WI38 (cell line): ENCODE measurements around the gene SCRG1.

Experiments used
- H3K4me3 ChIP-seq: 2 replicates; pipeline ENCODE4 v1.5.1; 2011; ENCODE audit warnings: low read depth, mild to moderate bottlenecking, control low read depth, low read length
- TF ChIP-seq, protein P1 (sequence below): IDR thresholded peaks from 2 replicates; pipeline ENCODE4 v1.5.1; 2012; ENCODE audit warnings: low read depth, mild to moderate bottlenecking, control low read depth, low read length

SCRG1 gene

DNA sequence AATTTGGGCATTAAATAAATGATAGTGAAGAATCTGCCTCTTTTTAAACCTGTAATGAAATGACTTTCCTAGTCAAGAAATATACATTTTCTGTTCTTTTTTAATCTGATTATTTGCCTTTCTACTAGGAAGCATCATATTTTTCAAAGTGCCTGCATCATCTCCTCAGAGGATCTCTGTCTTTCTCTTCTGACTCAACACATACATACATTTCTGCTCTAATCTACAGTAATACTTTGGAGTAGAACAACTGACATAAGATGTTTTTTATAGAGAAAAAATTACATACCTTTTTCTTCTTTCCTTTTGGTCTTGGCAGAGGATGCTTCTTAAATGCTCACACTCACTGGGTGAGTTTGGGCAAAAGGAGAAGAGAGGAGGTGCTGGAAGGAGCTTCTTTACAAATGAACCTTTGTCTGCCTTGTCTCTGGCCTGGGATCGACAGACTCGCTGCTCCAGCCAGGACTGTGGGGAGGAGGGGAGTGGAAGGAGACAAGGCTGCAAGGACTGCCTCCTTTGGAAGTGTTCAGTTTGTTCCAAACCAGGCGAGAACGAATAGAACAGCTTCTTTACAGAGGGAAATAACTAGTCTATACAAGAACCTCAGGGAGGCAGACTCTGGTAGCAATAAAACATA lies at the start of gene SCRG1:
TSS of gene SCRG1 (minus strand) at position 338 of the 637 bp plus-strand sequence. CDS start 7,702 bp downstream, outside the sequence.
- H3K4me3 ChIP-seq, result no peak within 1 kb of the TSS
- TF ChIP-seq, protein P1, sequence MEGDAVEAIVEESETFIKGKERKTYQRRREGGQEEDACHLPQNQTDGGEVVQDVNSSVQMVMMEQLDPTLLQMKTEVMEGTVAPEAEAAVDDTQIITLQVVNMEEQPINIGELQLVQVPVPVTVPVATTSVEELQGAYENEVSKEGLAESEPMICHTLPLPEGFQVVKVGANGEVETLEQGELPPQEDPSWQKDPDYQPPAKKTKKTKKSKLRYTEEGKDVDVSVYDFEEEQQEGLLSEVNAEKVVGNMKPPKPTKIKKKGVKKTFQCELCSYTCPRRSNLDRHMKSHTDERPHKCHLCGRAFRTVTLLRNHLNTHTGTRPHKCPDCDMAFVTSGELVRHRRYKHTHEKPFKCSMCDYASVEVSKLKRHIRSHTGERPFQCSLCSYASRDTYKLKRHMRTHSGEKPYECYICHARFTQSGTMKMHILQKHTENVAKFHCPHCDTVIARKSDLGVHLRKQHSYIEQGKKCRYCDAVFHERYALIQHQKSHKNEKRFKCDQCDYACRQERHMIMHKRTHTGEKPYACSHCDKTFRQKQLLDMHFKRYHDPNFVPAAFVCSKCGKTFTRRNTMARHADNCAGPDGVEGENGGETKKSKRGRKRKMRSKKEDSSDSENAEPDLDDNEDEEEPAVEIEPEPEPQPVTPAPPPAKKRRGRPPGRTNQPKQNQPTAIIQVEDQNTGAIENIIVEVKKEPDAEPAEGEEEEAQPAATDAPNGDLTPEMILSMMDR, result no peak

DNA sequence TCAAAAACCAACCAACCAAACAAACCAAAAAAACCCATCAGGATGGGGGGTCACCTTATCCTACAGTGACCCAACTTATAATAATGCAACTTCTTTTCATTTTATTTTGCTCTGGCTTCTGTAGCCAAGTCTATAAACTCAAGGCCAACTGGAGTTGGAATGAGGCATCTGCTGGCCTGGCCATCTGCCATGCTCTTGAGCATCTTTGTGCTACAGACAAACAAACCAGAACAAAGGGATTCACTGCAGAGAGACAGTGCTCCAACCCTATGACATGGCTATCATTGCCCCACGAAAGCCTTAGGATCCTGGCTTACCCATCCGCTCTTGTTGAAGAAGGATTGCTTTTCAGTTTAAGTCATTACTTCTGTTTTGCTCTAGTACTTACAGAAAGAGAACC lies 49.2 kb upstream of the SCRG1 start:
- H3K4me3 ChIP-seq, result no peak overlapping the region
- TF ChIP-seq, protein P1, result no peak

DNA sequence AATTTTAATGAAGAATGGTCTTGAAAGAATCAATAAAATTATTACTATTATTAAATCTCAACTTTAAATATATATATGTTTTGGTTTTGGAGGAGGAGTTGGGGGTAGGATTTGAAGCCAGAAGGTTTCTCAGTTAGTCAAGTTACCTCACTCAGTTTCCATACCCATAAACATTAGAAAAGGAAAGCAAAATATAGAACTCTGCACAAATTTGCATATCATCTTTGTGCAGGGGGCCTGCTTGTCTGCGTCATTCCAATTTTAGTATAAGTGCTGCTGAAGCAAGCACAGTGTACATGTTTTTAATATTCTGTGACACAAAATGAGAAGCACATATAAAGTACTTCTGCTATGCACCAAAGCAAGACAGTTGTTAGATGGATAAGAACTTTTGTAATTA lies 47.5 kb upstream of the SCRG1 start:
- no peak overlapping the region for H3K4me3 ChIP-seq
- TF ChIP-seq, protein P1, result no peak

DNA sequence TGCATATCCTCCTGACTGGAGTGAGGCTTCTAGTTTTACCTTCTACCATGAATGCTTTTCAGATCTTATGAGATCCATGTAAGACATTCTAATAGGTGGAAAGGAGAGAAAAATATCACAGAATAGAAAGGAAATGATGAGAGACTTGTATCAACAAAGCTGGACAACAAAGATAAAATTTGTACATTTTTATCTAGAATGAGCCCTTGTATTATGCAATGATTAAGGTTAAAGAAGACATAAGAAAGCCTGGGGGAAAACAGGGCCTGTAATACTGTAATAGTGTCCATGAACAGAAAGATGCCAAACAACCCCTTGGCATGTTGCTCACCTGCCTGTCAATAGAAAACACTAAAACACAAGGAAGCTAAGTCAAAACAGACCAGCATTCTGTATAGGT lies 44.2 kb upstream of the SCRG1 start:
- TF ChIP-seq, protein P1, result no peak
- H3K4me3 ChIP-seq, result no peak overlapping the region

DNA sequence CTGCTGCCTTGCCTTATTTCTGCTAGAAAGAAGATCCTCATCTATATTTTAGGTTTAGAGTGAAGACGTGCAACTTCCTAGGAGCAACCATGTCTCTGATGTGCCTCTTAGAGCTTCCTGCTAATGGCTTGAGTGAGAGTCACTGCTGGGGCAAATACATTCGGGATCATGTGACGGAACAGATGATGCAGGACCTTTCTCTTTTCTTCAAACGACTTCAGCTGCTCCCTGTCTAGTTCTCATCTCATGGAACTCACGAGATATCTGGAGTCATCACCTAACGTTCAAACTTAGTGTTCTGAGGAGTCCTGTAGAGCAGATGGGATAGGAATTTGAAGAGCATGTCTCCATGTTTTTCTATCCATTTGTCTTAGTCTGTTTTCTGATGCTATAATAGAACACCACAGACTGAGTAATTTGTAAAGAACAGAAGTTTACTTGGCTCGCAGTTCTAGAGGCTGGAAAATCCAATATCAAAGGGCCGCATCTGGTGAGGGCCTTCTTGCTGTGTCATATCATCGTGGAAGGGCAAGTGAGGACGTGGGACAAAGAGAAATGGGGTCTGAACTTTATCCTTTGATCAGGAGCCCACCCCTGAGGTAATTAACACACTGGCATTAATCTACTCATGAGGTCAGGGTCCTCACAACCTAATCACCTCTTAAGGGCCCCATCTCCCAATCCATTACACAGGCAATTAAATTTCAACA lies 43.5 kb upstream of the SCRG1 start:
- TF ChIP-seq, protein P1, result no peak
- H3K4me3 ChIP-seq, result no peak overlapping the region

DNA sequence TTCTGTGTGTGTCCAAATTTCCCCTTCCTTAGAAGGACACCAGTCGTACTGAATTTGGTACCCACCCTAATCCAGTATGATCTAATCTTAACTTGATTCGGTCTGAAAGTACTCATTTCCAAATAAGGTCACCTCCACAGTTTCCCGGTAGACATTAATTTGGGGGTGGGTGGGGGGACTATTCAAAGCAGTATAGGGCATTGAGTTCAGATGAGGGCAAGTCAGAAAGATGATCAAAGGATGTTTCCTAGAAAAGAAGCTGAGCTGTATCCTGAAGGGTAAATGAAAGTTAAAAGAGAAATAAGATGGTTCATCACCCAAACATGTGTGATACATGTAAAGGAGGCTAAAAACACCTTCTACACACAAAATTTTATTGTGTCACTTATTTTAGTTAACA lies 42.0 kb upstream of the SCRG1 start:
- TF ChIP-seq, protein P1, result no peak

DNA sequence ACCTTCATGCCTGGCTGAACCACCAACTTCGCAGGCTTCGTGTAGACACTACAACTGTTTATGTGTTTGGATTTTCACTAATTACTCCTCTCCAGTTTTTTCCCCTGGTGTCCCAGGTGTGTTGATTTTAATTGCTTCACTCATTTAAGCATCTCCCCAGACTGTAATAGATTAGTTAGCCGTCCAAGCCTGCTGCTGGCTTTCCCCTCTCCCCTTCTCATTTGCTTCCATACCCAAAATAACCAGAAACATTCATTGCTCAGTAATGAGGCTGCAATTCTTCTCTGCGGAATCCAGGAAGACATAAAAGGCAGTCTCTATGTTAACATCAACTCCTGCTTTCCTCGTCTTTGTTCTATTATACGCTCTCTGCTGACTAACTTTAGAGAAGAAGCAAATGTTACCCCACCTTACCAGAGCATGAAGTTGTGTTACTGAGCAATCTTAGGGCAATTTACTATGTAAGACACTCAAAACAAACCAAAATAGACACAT lies 37.9 kb upstream of the SCRG1 start:
- no peak overlapping the region for H3K4me3 ChIP-seq
- TF ChIP-seq, protein P1, result no peak

More for the DNA sequence above, 42.0 kb upstream of the SCRG1 start:
- H3K4me3 ChIP-seq, result no peak overlapping the region
